ENCODE measurements around the gene COLEC12. TPM values are rescaled to one million over a fixed set of nuclear protein-coding genes. Genes with fewer than 3 reads are reported as not detected.

COLEC12 gene
- total RNA-seq, 1 experiment from 2014 or later = not detected

GRCh38 chr18:518081-518480 is 17.6 kb upstream of the COLEC12 start:
- no peak overlapping the region for H3K27ac ChIP-seq (ENCODE audit: low read depth, low read length)
- H3K9ac ChIP-seq (ENCODE audit: low read length) = no peak overlapping the region
- POLR2A ChIA-PET = no interaction called here
- H3K27me3 ChIP-seq (ENCODE audit: insufficient read depth, low read length) = no peaks in the 10 kb centered on the region
- no peaks in the 10 kb centered on the region for H3K9me2 ChIP-seq (ENCODE audit: insufficient read depth)
- no peak for ATAC-seq
- RAD21 ChIA-PET (ENCODE audit: low non-redundant PET in 1 of 2, low total read pairs in 2 of 2, uncharacterized antibody in 2 of 2, unreplicated experiment in 2 of 2) = no interaction called here
- TF ChIP-seq JUND (IDR thresholded peaks at IDR 0.05) = no peak
- TF ChIP-seq POLR2A (IDR thresholded peaks at IDR 0.05; ENCODE audit: borderline replicate concordance, extremely low read depth, insufficient read depth, insufficient read length) = no peak
- TF ChIP-seq TCF7L2 (IDR thresholded peaks at IDR 0.05; ENCODE audit: borderline replicate concordance, extremely low read depth, insufficient read depth, insufficient read length) = no peak
- no peak for TF ChIP-seq YY1 (IDR thresholded peaks at IDR 0.05; ENCODE audit: extremely low read depth, insufficient replicate concordance, low read depth, low read length)
- no peak for TF ChIP-seq ZNF274 (IDR thresholded peaks at IDR 0.05; ENCODE audit: low read depth, low read length)
- no peak for TF ChIP-seq SRF (IDR thresholded peaks at IDR 0.05; ENCODE audit: low read depth)
- TF ChIP-seq CEBPB (IDR thresholded peaks at IDR 0.05; ENCODE audit: low read depth) = no peak
- TF ChIP-seq EZH2 (IDR thresholded peaks at IDR 0.05) = no peak
- no peak for TF ChIP-seq CBX3 (IDR thresholded peaks at IDR 0.05; ENCODE audit: low read depth)
- TF ChIP-seq ATF3 (IDR thresholded peaks at IDR 0.05) = no peak
- TF ChIP-seq SP1 (IDR thresholded peaks at IDR 0.05; ENCODE audit: low read depth) = no peak
- no peak for TF ChIP-seq ZBTB33 (IDR thresholded peaks at IDR 0.05; ENCODE audit: extremely low read depth, insufficient replicate concordance, low read length)
- TF ChIP-seq, protein P1, sequence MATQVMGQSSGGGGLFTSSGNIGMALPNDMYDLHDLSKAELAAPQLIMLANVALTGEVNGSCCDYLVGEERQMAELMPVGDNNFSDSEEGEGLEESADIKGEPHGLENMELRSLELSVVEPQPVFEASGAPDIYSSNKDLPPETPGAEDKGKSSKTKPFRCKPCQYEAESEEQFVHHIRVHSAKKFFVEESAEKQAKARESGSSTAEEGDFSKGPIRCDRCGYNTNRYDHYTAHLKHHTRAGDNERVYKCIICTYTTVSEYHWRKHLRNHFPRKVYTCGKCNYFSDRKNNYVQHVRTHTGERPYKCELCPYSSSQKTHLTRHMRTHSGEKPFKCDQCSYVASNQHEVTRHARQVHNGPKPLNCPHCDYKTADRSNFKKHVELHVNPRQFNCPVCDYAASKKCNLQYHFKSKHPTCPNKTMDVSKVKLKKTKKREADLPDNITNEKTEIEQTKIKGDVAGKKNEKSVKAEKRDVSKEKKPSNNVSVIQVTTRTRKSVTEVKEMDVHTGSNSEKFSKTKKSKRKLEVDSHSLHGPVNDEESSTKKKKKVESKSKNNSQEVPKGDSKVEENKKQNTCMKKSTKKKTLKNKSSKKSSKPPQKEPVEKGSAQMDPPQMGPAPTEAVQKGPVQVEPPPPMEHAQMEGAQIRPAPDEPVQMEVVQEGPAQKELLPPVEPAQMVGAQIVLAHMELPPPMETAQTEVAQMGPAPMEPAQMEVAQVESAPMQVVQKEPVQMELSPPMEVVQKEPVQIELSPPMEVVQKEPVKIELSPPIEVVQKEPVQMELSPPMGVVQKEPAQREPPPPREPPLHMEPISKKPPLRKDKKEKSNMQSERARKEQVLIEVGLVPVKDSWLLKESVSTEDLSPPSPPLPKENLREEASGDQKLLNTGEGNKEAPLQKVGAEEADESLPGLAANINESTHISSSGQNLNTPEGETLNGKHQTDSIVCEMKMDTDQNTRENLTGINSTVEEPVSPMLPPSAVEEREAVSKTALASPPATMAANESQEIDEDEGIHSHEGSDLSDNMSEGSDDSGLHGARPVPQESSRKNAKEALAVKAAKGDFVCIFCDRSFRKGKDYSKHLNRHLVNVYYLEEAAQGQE (IDR thresholded peaks at IDR 0.05; ENCODE audit: low read depth) = no peak
- no peak for TF ChIP-seq EGR1 (IDR thresholded peaks at IDR 0.05; ENCODE audit: low read depth)
- no peak for TF ChIP-seq EZH2phosphoT487 (IDR thresholded peaks at IDR 0.05; ENCODE audit: borderline replicate concordance)
- TF ChIP-seq ELF1 (IDR thresholded peaks at IDR 0.05; ENCODE audit: borderline replicate concordance, low read depth) = no peak
- no peak for TF ChIP-seq SIN3A (IDR thresholded peaks at IDR 0.05; ENCODE audit: low read depth)
- TF ChIP-seq RAD21 (IDR thresholded peaks at IDR 0.05; ENCODE audit: low read depth) = no peak
- no peaks in the 10 kb centered on the region for H3K79me2 ChIP-seq (ENCODE audit: insufficient read depth, low read length)
- no peaks in the 10 kb centered on the region for H3K36me3 ChIP-seq (ENCODE audit: control insufficient read depth in 1 of 2, insufficient read depth in 2 of 2, low read length in 2 of 2)
- H3K9me3 ChIP-seq (ENCODE audit: control insufficient read depth in 1 of 2, insufficient read depth in 1 of 2, low read depth in 1 of 2, low read length in 2 of 2) = no peaks in the 10 kb centered on the region
- no peak for DNase-seq (ENCODE audit: low read depth, low spot score)
- H4K20me1 ChIP-seq (ENCODE audit: insufficient read depth) = no peaks in the 10 kb centered on the region
- CTCF ChIA-PET = no interaction called here
- BruUV-seq (replicated peaks) = no TSS peak
- H2AFZ ChIP-seq (ENCODE audit: low read depth, low read length, poor library complexity, severe bottlenecking) = no peak overlapping the region
- H3K4me1 ChIP-seq (ENCODE audit: control insufficient read depth in 1 of 2, insufficient read depth in 2 of 2, low read length in 2 of 2) = no peaks in the 10 kb centered on the region
- no peak overlapping the region for H3K4me2 ChIP-seq (ENCODE audit: low read length)
- intact Hi-C loops (cut with micrococcal nuclease) = no loop called here
- no peak overlapping the region for H3K4me3 ChIP-seq (replicated peaks in 1 of 2; ENCODE audit: low read depth in 1 of 2, low read length in 2 of 2)

All from HCT116 (cell line).